ENCODE results near the gene CARMIL3.

DNA sequence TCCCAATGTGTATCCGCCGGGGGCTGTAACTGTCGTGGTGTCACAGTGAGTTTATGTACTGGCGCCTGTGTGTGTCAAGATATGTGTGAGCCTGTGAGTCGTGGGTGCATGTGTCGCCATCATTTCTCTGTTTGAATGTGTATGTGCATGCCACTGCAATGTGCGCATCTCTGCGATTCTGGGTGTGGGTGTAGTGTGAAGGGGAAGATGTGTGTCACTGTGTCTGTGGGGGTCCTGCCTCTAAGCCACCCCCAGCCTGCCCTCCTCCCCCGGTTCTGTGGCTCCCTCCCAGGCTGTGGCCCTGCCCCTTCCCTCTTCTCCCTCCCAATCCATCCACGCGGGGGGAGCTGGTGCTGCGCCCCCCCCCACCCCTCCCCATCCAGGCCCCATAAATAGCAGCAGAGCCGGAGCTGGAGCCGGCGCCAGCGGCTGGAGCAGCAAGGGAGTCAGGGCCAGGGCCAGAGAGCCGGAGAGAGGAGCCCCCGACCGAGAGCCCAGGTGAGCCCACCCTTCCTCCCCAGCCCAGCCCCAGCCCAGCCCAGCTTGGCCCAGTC lies 19.4 kb downstream of the CARMIL3 start, which contains the start of gene CPNE6:
- TF ChIP-seq POLR2A (IDR thresholded peaks at IDR 0.05; ENCODE audit: low read length) (no peak), GATA1 (IDR thresholded peaks at IDR 0.05; ENCODE audit: low read depth, low read length) (no peak)
